HTERT RPE-1 (cell line): Measurements from ENCODE around the gene HELZ2.

Source experiments
- in situ Hi-C: fragments of 300-500 bp; cut with MboI; formaldehyde crosslinking; loops from 4 replicates; pipeline ENCODE4 v1.14.3; 2020; ENCODE audit warnings: low sequenced_read_pairs

Gene HELZ2

GRCh38 chr20:63527184-63527583 is 46.9 kb downstream of the HELZ2 start:
- in situ Hi-C loops: no loop called here

GRCh38 chr20:63525971-63526370 is 48.1 kb downstream of the HELZ2 start:
- in situ Hi-C loops: no loop called here

GRCh38 chr20:63525185-63525584 is 48.9 kb downstream of the HELZ2 start:
- in situ Hi-C loops: no loop called here
